DMS53 treated with DMSO at 0.1 percent for 48 hours (cell line): Measurements from ENCODE around the gene CACNB2.

Source experiments
- DNase-seq: peaks from one replicate; lab custom pipeline; 2025; ENCODE audit not compliant: unreplicated experiment; lab: John Stamatoyannopoulos, UW

Gene CACNB2

GRCh38 chr10:18497806-18498369, 357.7 kb downstream of the CACNB2 start:
- no peak for DNase-seq

GRCh38 chr10:18498998-18499397, 358.8 kb downstream of the CACNB2 start:
- DNase-seq: no peak

GRCh38 chr10:18500576-18500975, 360.4 kb downstream of the CACNB2 start:
- peak; percentile 11 for DNase-seq

GRCh38 chr10:18501198-18501597, 361.0 kb downstream of the CACNB2 start:
- no peak for DNase-seq

- DNase-seq: no peak
These were observed 361.4 kb downstream of the CACNB2 start for GRCh38 chr10:18501629-18502028.

- no peak for DNase-seq
These were observed 363.9 kb downstream of the CACNB2 start for GRCh38 chr10:18504161-18504560.

- no peak for DNase-seq
These were observed 365.4 kb downstream of the CACNB2 start for GRCh38 chr10:18505456-18506118.

GRCh38 chr10:18508587-18508986, 368.4 kb downstream of the CACNB2 start:
- DNase-seq: no peak

GRCh38 chr10:18514537-18514936, 374.3 kb downstream of the CACNB2 start:
- DNase-seq: no peak

GRCh38 chr10:18516851-18517250, 376.6 kb downstream of the CACNB2 start:
- DNase-seq: no peak

GRCh38 chr10:18523025-18523424, 382.8 kb downstream of the CACNB2 start:
- DNase-seq: no peak

- DNase-seq: no peak
These were observed 383.6 kb downstream of the CACNB2 start for GRCh38 chr10:18523858-18524257.

- DNase-seq: no peak
These were observed 387.5 kb downstream of the CACNB2 start for GRCh38 chr10:18527687-18528086.

GRCh38 chr10:18528292-18528691, 388.1 kb downstream of the CACNB2 start:
- no peak for DNase-seq

- DNase-seq: no peak
These were observed 392.8 kb downstream of the CACNB2 start for GRCh38 chr10:18532881-18533535.

- DNase-seq: no peak
These were observed 393.7 kb downstream of the CACNB2 start for GRCh38 chr10:18533896-18534295.

- DNase-seq: no peak
These were observed 399.1 kb downstream of the CACNB2 start for GRCh38 chr10:18539335-18539734.

GRCh38 chr10:18540195-18540594, 400.0 kb downstream of the CACNB2 start:
- DNase-seq: no peak

GRCh38 chr10:18542832-18543231, 402.6 kb downstream of the CACNB2 start:
- no peak for DNase-seq

- DNase-seq: no peak
These were observed 405.5 kb downstream of the CACNB2 start for GRCh38 chr10:18545621-18546305.

- no peak for DNase-seq
These were observed 408.9 kb downstream of the CACNB2 start for GRCh38 chr10:18549105-18549504.

- DNase-seq: no peak
These were observed 411.2 kb downstream of the CACNB2 start for GRCh38 chr10:18551473-18551872.
